ENCODE data around the gene INPP5D.

INPP5D gene

GRCh38 chr2:233079953-233080835 is 20.1 kb downstream of the INPP5D start:
- no peak for DNase-seq

GRCh38 chr2:233080836-233081229 is 20.7 kb downstream of the INPP5D start:
- DNase-seq, result no peak

GRCh38 chr2:233081232-233081730 is 21.1 kb downstream of the INPP5D start:
- DNase-seq, result peak; percentile 49 to 65

GRCh38 chr2:233081731-233082221 is 21.6 kb downstream of the INPP5D start:
- DNase-seq, result no peak

GRCh38 chr2:233082222-233082930 is 22.2 kb downstream of the INPP5D start:
- no peak for DNase-seq

GRCh38 chr2:233082931-233083755 is 23.0 kb downstream of the INPP5D start:
- no peak for DNase-seq

- DNase-seq, result no peak
Measured at GRCh38 chr2:233083782-233084181, 23.6 kb downstream of the INPP5D start.

- peak; percentile 63 to 69 for DNase-seq
Measured at GRCh38 chr2:233084488-233084887, 24.3 kb downstream of the INPP5D start.

- DNase-seq, result no peak
Measured at GRCh38 chr2:233085037-233085838, 25.1 kb downstream of the INPP5D start.

- no peak for DNase-seq
Measured at GRCh38 chr2:233085839-233086150, 25.7 kb downstream of the INPP5D start.

GRCh38 chr2:233087713-233088112 is 27.6 kb downstream of the INPP5D start:
- DNase-seq, result no peak

GRCh38 chr2:233088972-233089345 is 28.8 kb downstream of the INPP5D start:
- DNase-seq, result no peak

GRCh38 chr2:233089851-233090250 is 29.7 kb downstream of the INPP5D start:
- no peak for DNase-seq

- DNase-seq, result no peak
Measured at GRCh38 chr2:233090879-233091278, 30.7 kb downstream of the INPP5D start.

GRCh38 chr2:233091595-233092375 is 31.6 kb downstream of the INPP5D start:
- no peak for DNase-seq

- DNase-seq, result no peak
Measured at GRCh38 chr2:233092432-233093165, 32.5 kb downstream of the INPP5D start.

- no peak for DNase-seq
Measured at GRCh38 chr2:233093166-233093448, 33.0 kb downstream of the INPP5D start.

- no peak for DNase-seq
Measured at GRCh38 chr2:233093721-233094120, 33.6 kb downstream of the INPP5D start.

GRCh38 chr2:233094614-233095013 is 34.5 kb downstream of the INPP5D start:
- no peak for DNase-seq

- no peak for DNase-seq
Measured at GRCh38 chr2:233096006-233096405, 35.9 kb downstream of the INPP5D start.

- DNase-seq, result no peak
Measured at GRCh38 chr2:233098618-233099017, 38.5 kb downstream of the INPP5D start.

All from CD4-positive, alpha-beta T cell treated with Interferon alpha-2 for 1 hour (primary cell).